HEK293 (cell line): Measurements from ENCODE around the gene BORCS6.

Source experiments
- CTCF ChIA-PET: fragments of 350-600 bp; formaldehyde crosslinking; extraction: SDS; loops from one replicate; lab custom pipeline; 2021; ENCODE audit warnings: antibody characterized with exemption; lab: Yijun Ruan, JAX
- POLR2A ChIA-PET: fragments of 300-600 bp; formaldehyde crosslinking; extraction: SDS; loops from one replicate; lab custom pipeline; 2020; ENCODE audit warnings: antibody characterized with exemption, inconsistent platforms; lab: Yijun Ruan, JAX
- H3K27ac ChIP-seq: fragments of 200-500 bp; sonication (Bioruptor generic); 2 replicates; pipeline ENCODE4 v1.5.1; 2014; ENCODE audit warnings: low read depth, low read length, control low read depth, inconsistent platforms; ENCODE audit errors: extremely low read depth
- H3K36me3 ChIP-seq, 2 experiments: fragments of 200-500 bp in 1 of 2; sonication (Bioruptor generic) in 1 of 2; 1 replicate in 1 of 2; 2 replicates in 1 of 2; pipeline ENCODE4 v1.5.1; 2014 to 2017; ENCODE audit warnings: inconsistent platforms in 2 of 2, low read length in 2 of 2; ENCODE audit not compliant: control insufficient read depth in 2 of 2, insufficient read depth in 1 of 2
- H3K4me1 ChIP-seq: fragments of 200-500 bp; sonication (Bioruptor generic); 2 replicates; pipeline ENCODE4 v1.5.1; 2014; ENCODE audit warnings: mild to moderate bottlenecking, low read length, inconsistent platforms; ENCODE audit not compliant: control insufficient read depth, insufficient read depth
- H3K4me3 ChIP-seq: 2 replicates; pipeline ENCODE4 v1.5.1; 2011; ENCODE audit warnings: low read depth, mild to moderate bottlenecking, control low read depth, low read length, moderate library complexity
- H3K9me3 ChIP-seq: fragments of 200-500 bp; sonication (Bioruptor generic); 2 replicates; pipeline ENCODE4 v1.5.1; 2014; ENCODE audit warnings: low read depth, low read length, inconsistent platforms; ENCODE audit not compliant: control insufficient read depth, insufficient read depth
- CTCF ChIP-seq: fragments of 450-650 bp; formaldehyde crosslinking; IDR thresholded peaks from 2 replicates; pipeline ENCODE4 v1.5.1; 2016; ENCODE audit warnings: missing biosample characterization, missing genetic modification characterization
- PRDM1 ChIP-seq: fragments of 450-650 bp; formaldehyde crosslinking; IDR thresholded peaks from 2 replicates; pipeline ENCODE4; 2016; ENCODE audit warnings: missing biosample characterization, missing genetic modification characterization
- ZBTB10 ChIP-seq: fragments of 450-650 bp; formaldehyde crosslinking; IDR thresholded peaks from 2 replicates; pipeline ENCODE4 v1.5.1; 2016; ENCODE audit warnings: missing biosample characterization, missing genetic modification characterization
- ZBTB7A ChIP-seq: fragments of 450-650 bp; formaldehyde crosslinking; IDR thresholded peaks from 2 replicates; pipeline ENCODE4 v1.5.1; 2016; ENCODE audit warnings: low read depth, missing biosample characterization, missing genetic modification characterization
- ZEB2 ChIP-seq: fragments of 450-650 bp; formaldehyde crosslinking; IDR thresholded peaks from 2 replicates; pipeline ENCODE4 v1.5.1; 2016; ENCODE audit warnings: missing biosample characterization, missing genetic modification characterization
- ZFP37 ChIP-seq: fragments of 450-650 bp; formaldehyde crosslinking; IDR thresholded peaks from 2 replicates; pipeline ENCODE4 v1.5.1; 2016; ENCODE audit warnings: missing biosample characterization, missing genetic modification characterization
- ZNF292 ChIP-seq: fragments of 450-650 bp; formaldehyde crosslinking; IDR thresholded peaks from 2 replicates; pipeline ENCODE4 v1.5.1; 2016; ENCODE audit warnings: low read depth, missing biosample characterization, missing genetic modification characterization, borderline replicate concordance
- ZNF362 ChIP-seq: fragments of 450-650 bp; formaldehyde crosslinking; IDR thresholded peaks from 2 replicates; pipeline ENCODE4 v1.5.1; 2016; ENCODE audit warnings: missing biosample characterization, missing genetic modification characterization
- ZNF561 ChIP-seq: fragments of 450-650 bp; IDR thresholded peaks from 2 replicates; pipeline ENCODE4 v1.5.1; 2018; ENCODE audit warnings: missing biosample characterization, missing genetic modification characterization, borderline replicate concordance
- ZSCAN4 ChIP-seq: fragments of 450-650 bp; formaldehyde crosslinking; IDR thresholded peaks from 2 replicates; pipeline ENCODE4 v1.5.1; 2017; ENCODE audit warnings: missing biosample characterization, missing genetic modification characterization
- TF ChIP-seq, protein P1 (sequence below): IDR thresholded peaks from 2 replicates; pipeline ENCODE4 v1.6.1; 2011; ENCODE audit warnings: mild to moderate bottlenecking, low read depth, low read length, borderline replicate concordance

BORCS6 gene

GRCh38 chr17:8160741-8161221, 29.2 kb downstream of the BORCS6 start (continued):
- TF ChIP-seq ZSCAN4 (tag by site-specific recombination) (peak; percentile 66; the same call in 1 of the 2 replicates), ZBTB7A (no peak), ZFP37 (no peak), ZNF292 (tag by site-specific recombination) (no peak), CTCF (tag by site-specific recombination) (no peak)
- TF ChIP-seq, protein P1, sequence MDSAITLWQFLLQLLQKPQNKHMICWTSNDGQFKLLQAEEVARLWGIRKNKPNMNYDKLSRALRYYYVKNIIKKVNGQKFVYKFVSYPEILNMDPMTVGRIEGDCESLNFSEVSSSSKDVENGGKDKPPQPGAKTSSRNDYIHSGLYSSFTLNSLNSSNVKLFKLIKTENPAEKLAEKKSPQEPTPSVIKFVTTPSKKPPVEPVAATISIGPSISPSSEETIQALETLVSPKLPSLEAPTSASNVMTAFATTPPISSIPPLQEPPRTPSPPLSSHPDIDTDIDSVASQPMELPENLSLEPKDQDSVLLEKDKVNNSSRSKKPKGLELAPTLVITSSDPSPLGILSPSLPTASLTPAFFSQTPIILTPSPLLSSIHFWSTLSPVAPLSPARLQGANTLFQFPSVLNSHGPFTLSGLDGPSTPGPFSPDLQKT = no peak

GRCh38 chr17:8160224-8160577, 29.8 kb downstream of the BORCS6 start:
- POLR2A ChIA-PET = interaction anchor here (0.9 to 2.2 kb wide), 2 partner anchors 13 to 32 kb away, joined by 3 to 7 read pairs; no protein-coding TSS in a partner anchor
- peaks cover 31% of the 10 kb centered on the region for H3K4me1 ChIP-seq

More at GRCh38 chr17:8160224-8160577, 29.8 kb downstream of the BORCS6 start:
- no peak overlapping the region for H3K27ac ChIP-seq
- CTCF ChIA-PET = interaction anchor here (0.6 to 7.3 kb wide), 6 partner anchors 13 to 188 kb away, joined by 3 to 91 read pairs (median 6); no protein-coding TSS in a partner anchor
- TF ChIP-seq ZEB2 (tag by site-specific recombination) (peak; percentile 41; the same call in 1 of the 2 replicates), ZBTB10 (tag by site-specific recombination) (no peak), ZNF561 (tag by site-specific recombination) (no peak), ZNF362 (peak; percentile 95), PRDM1 (tag by site-specific recombination) (0 out of 2 replicates have a peak, but pooled peaks have one; percentile 52)
- H3K4me3 ChIP-seq = no peak overlapping the region
- H3K9me3 ChIP-seq = no peaks in the 10 kb centered on the region
- peaks cover 15 to 34% of the 10 kb centered on the region in 2 experiments; a peak in 2 of 3 replicates for H3K36me3 ChIP-seq
